ENCODE results near the gene GLI3. TPM values are rescaled to one million over a fixed set of nuclear protein-coding genes. Genes with fewer than 3 reads are reported as not detected.

Gene GLI3
- total and polyA plus RNA-seq, 3 experiments from 2014 or later, result 0.16 to 0.46 (median 0.44) TPM

- peaks cover 8 to 18% (median 10%) of the 10 kb centered on the region in 3 donors for H3K4me1 Mint-ChIP-seq
- Histone ChIP-seq H3K27me3 (ENCODE audit: insufficient read depth, low read length, poor library complexity, severe bottlenecking) (no peaks in the 10 kb centered on the region), H3K9me3 (ENCODE audit: low read length) (no peaks in the 10 kb centered on the region), H3K4me1 (ENCODE audit: insufficient read depth, low read length) (no peaks in the 10 kb centered on the region), H3K4me3 (ENCODE audit: low read length) (no peak overlapping the region), H3K36me3 (ENCODE audit: insufficient read depth, low read length) (no peaks in the 10 kb centered on the region), H3K27ac (ENCODE audit: low read depth, low read length) (no peak overlapping the region)
- POLR2A ChIA-PET, result no interaction called here
- DNase-seq, result no peak
- H3K27me3 Mint-ChIP-seq, result peaks cover 24 to 68% of the 10 kb centered on the region in 2 donors
- no peak overlapping the region for H3K4me3 Mint-ChIP-seq
- no peak overlapping the region for H3K27ac Mint-ChIP-seq
- no peaks in the 10 kb centered on the region for H3K36me3 Mint-ChIP-seq
- CTCF ChIA-PET, result no interaction called here
- H3K9me3 Mint-ChIP-seq, result peaks cover 0 to 4% (median 2%) of the 10 kb centered on the region in 5 donors
Measured at GRCh38 chr7:42233695-42234331, 3.2 kb downstream of the GLI3 start.

DNA sequence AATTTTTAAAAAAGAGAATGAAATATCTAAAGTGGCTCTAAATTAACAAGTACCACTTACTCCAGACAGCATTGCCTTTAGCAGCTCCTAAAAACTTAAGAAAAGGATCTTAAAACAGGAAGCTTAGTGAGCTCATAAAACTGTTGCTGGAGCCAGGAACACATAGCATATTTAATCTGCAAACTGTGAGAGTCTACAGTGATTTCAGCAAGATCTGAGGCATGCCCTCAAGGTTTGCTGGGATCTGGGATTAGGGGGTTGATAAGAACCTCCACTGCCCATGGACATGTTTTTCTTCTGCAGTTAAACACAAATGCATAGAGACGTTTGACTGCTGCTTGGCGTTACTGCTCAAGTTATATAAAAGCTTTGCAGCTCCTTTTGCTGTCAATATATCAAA, 3.8 kb downstream of the GLI3 start:
- CTCF ChIA-PET, result no interaction called here
- no peak overlapping the region for H3K4me3 ChIP-seq (ENCODE audit: low read length)
- POLR2A ChIA-PET, result no interaction called here
- H3K9me3 ChIP-seq (ENCODE audit: low read length), result no peaks in the 10 kb centered on the region
- no peaks in the 10 kb centered on the region for H3K4me1 ChIP-seq (ENCODE audit: insufficient read depth, low read length)
- H3K36me3 ChIP-seq (ENCODE audit: insufficient read depth, low read length), result no peaks in the 10 kb centered on the region
- Mint-ChIP-seq H3K9me3 (peaks cover 0 to 2% (median 2%) of the 10 kb centered on the region in 5 donors), H3K4me3 (no peak overlapping the region), H3K27me3 (peaks cover 23 to 66% of the 10 kb centered on the region in 2 donors), H3K4me1 (peaks cover 2 to 11% (median 7%) of the 10 kb centered on the region in 3 donors), H3K36me3 (no peaks in the 10 kb centered on the region), H3K27ac (no peak overlapping the region)
- DNase-seq, result no peak
- no peak overlapping the region for H3K27ac ChIP-seq (ENCODE audit: low read depth, low read length)
- no peaks in the 10 kb centered on the region for H3K27me3 ChIP-seq (ENCODE audit: insufficient read depth, low read length, poor library complexity, severe bottlenecking)

- H3K9me3 ChIP-seq (ENCODE audit: low read length), result no peaks in the 10 kb centered on the region
- H3K4me3 ChIP-seq (ENCODE audit: low read length), result no peak overlapping the region
- H3K4me1 ChIP-seq (ENCODE audit: insufficient read depth, low read length), result no peaks in the 10 kb centered on the region
- peaks cover 4 to 14% (median 7%) of the 10 kb centered on the region in 3 donors for H3K4me1 Mint-ChIP-seq
- H3K27me3 ChIP-seq (ENCODE audit: insufficient read depth, low read length, poor library complexity, severe bottlenecking), result no peaks in the 10 kb centered on the region
- no peak for DNase-seq
- H3K27ac ChIP-seq (ENCODE audit: low read depth, low read length), result no peak overlapping the region
- no peak overlapping the region for H3K4me3 Mint-ChIP-seq
- ChIA-PET CTCF (no interaction called here), POLR2A (no interaction called here)
- no peaks in the 10 kb centered on the region for H3K36me3 ChIP-seq (ENCODE audit: insufficient read depth, low read length)
- no peaks in the 10 kb centered on the region for H3K36me3 Mint-ChIP-seq
- peaks cover 25 to 70% of the 10 kb centered on the region in 2 donors for H3K27me3 Mint-ChIP-seq
- peaks cover 0 to 2% (median 2%) of the 10 kb centered on the region in 5 donors for H3K9me3 Mint-ChIP-seq
- H3K27ac Mint-ChIP-seq, result no peak overlapping the region
Measured at GRCh38 chr7:42232275-42232674, 4.7 kb downstream of the GLI3 start.

DNA sequence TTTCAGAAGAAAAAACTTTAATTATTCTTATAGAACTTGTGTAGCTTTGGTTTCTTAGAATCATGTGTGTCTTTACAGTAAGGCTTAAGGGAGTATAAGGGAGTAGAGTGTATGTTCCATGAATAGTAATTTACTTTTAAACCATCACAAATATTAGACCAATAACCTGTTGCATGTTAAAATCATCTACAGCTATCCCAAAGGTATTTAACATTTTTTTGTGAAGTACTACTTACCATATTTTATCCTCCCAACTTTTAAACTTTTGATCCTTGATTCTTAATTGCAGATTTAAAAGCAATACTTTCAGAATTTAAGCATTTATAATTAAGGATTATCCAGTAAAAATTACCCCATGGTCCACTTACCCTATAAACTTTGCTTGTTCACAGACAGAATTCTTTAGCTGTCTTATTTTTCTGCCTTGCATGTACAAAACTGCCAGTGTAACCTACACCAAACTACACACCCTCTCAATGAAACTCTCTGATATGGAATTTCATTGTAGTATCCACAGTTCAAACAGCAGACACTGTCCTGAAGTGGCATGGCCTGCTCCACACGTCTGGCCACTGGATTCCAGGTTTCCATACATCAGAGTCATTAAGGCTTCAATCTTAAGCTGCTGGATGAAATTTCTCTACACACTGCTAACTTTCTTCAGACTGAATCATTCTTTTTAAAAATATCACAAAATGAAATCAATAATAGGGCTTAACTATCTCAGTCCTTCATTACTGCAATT, 5.8 kb downstream of the GLI3 start:
- peaks cover 0 to 4% (median 2%) of the 10 kb centered on the region in 5 donors for H3K9me3 Mint-ChIP-seq
- no peak overlapping the region for H3K4me3 Mint-ChIP-seq
- no peaks in the 10 kb centered on the region for H3K36me3 Mint-ChIP-seq
- Histone ChIP-seq H3K27ac (ENCODE audit: low read depth, low read length) (no peak overlapping the region), H3K27me3 (ENCODE audit: insufficient read depth, low read length, poor library complexity, severe bottlenecking) (no peaks in the 10 kb centered on the region), H3K4me1 (ENCODE audit: insufficient read depth, low read length) (no peaks in the 10 kb centered on the region), H3K36me3 (ENCODE audit: insufficient read depth, low read length) (no peaks in the 10 kb centered on the region), H3K4me3 (ENCODE audit: low read length) (no peak overlapping the region), H3K9me3 (ENCODE audit: low read length) (no peaks in the 10 kb centered on the region)
- no peak for DNase-seq
- peaks cover 5 to 16% (median 7%) of the 10 kb centered on the region in 3 donors for H3K4me1 Mint-ChIP-seq
- ChIA-PET CTCF (no interaction called here), POLR2A (no interaction called here)
- H3K27me3 Mint-ChIP-seq, result peaks cover 27 to 79% of the 10 kb centered on the region in 2 donors
- H3K27ac Mint-ChIP-seq, result no peak overlapping the region

DNA sequence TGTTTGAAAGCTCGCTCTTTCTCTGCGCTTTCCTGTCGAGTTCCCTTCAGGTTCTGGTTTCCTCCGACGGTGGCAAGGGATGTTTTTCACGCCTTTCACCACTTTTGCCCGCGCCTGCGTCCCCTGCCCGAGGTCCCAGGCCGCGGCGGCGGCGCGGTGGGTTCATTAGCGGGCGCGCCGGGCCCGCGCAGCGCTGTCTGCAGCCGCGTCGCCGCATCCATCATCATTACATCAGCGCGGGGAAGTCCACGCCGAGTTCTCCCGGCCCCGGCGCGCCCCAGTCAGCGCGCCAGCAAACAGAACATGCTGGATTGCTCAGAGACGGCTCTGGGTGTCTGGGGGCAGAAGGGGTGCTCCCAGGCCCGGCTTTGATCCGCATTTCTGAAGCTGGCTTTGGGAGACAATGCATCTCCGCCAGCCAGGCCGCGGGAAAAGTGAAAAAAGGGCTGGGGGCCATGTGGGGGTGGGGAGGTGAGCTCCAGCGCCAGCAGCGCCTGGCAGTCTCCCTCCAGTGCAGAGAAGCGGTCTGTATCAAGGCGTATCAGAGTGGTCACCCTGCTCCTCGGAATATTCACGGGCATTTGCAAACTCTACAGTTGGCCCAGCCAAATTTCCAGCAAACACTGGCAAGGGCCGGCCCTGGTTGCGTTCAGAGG, 8.9 kb downstream of the GLI3 start:
- POLR2A ChIA-PET, result no interaction called here
- H3K4me1 Mint-ChIP-seq, result peaks cover 2 to 8% (median 5%) of the 10 kb centered on the region in 3 donors
- no peak for DNase-seq

GRCh38 chr7:42227541-42227935, 9.5 kb downstream of the GLI3 start:
- H3K9me3 Mint-ChIP-seq, result peaks cover 0 to 6% (median 2%) of the 10 kb centered on the region in 5 donors
- H3K4me3 ChIP-seq (ENCODE audit: low read length), result no peak overlapping the region
- no peaks in the 10 kb centered on the region for H3K36me3 Mint-ChIP-seq
- ChIA-PET POLR2A (no interaction called here), CTCF (no interaction called here)
- H3K27me3 ChIP-seq (ENCODE audit: insufficient read depth, low read length, poor library complexity, severe bottlenecking), result no peaks in the 10 kb centered on the region
- no peaks in the 10 kb centered on the region for H3K36me3 ChIP-seq (ENCODE audit: insufficient read depth, low read length)
- H3K27me3 Mint-ChIP-seq, result peaks cover 16 to 56% of the 10 kb centered on the region in 2 donors
- H3K27ac ChIP-seq (ENCODE audit: low read depth, low read length), result no peak overlapping the region
- no peaks in the 10 kb centered on the region for H3K9me3 ChIP-seq (ENCODE audit: low read length)
- DNase-seq, result no peak
- no peaks in the 10 kb centered on the region for H3K4me1 ChIP-seq (ENCODE audit: insufficient read depth, low read length)
- peaks cover 2 to 8% (median 5%) of the 10 kb centered on the region in 3 donors for H3K4me1 Mint-ChIP-seq
- peak overlapping the region in 1 of 8 donors; percentile 74 for H3K27ac Mint-ChIP-seq
- peak overlapping the region in 2 of 7 donors; percentile 18 to 65 for H3K4me3 Mint-ChIP-seq

More for the DNA sequence above, 8.9 kb downstream of the GLI3 start:
- peaks cover 0 to 6% (median 2%) of the 10 kb centered on the region in 5 donors for H3K9me3 Mint-ChIP-seq
- CTCF ChIA-PET, result no interaction called here
- Histone ChIP-seq H3K36me3 (ENCODE audit: insufficient read depth, low read length) (no peaks in the 10 kb centered on the region), H3K4me1 (ENCODE audit: insufficient read depth, low read length) (no peaks in the 10 kb centered on the region), H3K9me3 (ENCODE audit: low read length) (no peaks in the 10 kb centered on the region), H3K4me3 (ENCODE audit: low read length) (no peak overlapping the region), H3K27ac (ENCODE audit: low read depth, low read length) (no peak overlapping the region), H3K27me3 (ENCODE audit: insufficient read depth, low read length, poor library complexity, severe bottlenecking) (no peaks in the 10 kb centered on the region)
- H3K4me3 Mint-ChIP-seq, result peak overlapping the region in 2 of 7 donors; percentile 65 to 66
- H3K27ac Mint-ChIP-seq, result peak overlapping the region in 1 of 8 donors; percentile 74
- no peaks in the 10 kb centered on the region for H3K36me3 Mint-ChIP-seq
- peaks cover 16 to 60% of the 10 kb centered on the region in 2 donors for H3K27me3 Mint-ChIP-seq

DNA sequence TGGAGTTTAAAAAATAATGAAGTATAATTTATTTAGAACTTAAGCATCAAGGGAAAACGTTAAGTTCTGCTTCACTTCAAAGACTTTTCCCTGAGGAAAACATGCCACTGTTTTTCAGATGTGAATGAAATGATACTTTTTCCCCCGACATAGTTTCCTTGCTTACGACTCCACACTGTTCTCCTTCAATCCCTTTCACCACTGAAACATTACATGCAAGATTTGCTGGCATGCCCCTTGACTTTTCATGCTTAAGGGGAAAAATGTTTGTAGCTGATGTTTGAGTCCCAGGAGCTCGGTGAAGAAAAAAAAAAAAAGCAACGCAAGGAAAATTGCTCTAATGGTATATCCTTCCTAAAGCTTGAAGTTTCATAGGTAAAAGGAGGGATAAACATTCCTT, 10.0 kb downstream of the GLI3 start:
- Mint-ChIP-seq H3K36me3 (no peaks in the 10 kb centered on the region), H3K27me3 (peaks cover 16 to 51% of the 10 kb centered on the region in 2 donors), H3K9me3 (peaks cover 0 to 6% (median 2%) of the 10 kb centered on the region in 5 donors), H3K4me1 (peaks cover 2 to 8% (median 5%) of the 10 kb centered on the region in 3 donors), H3K4me3 (no peak overlapping the region), H3K27ac (no peak overlapping the region)
- ChIA-PET CTCF (no interaction called here), POLR2A (no interaction called here)
- DNase-seq, result no peak
- Histone ChIP-seq H3K9me3 (ENCODE audit: low read length) (no peaks in the 10 kb centered on the region), H3K27me3 (ENCODE audit: insufficient read depth, low read length, poor library complexity, severe bottlenecking) (no peaks in the 10 kb centered on the region), H3K36me3 (ENCODE audit: insufficient read depth, low read length) (no peaks in the 10 kb centered on the region), H3K4me3 (ENCODE audit: low read length) (no peak overlapping the region), H3K4me1 (ENCODE audit: insufficient read depth, low read length) (no peaks in the 10 kb centered on the region), H3K27ac (ENCODE audit: low read depth, low read length) (no peak overlapping the region)

- H3K27me3 Mint-ChIP-seq, result peaks cover 16 to 48% of the 10 kb centered on the region in 2 donors
- peaks cover 0 to 6% (median 2%) of the 10 kb centered on the region in 5 donors for H3K9me3 Mint-ChIP-seq
- Histone ChIP-seq H3K4me3 (ENCODE audit: low read length) (no peak overlapping the region), H3K4me1 (ENCODE audit: insufficient read depth, low read length) (no peaks in the 10 kb centered on the region), H3K27ac (ENCODE audit: low read depth, low read length) (no peak overlapping the region), H3K36me3 (ENCODE audit: insufficient read depth, low read length) (no peaks in the 10 kb centered on the region), H3K27me3 (ENCODE audit: insufficient read depth, low read length, poor library complexity, severe bottlenecking) (no peaks in the 10 kb centered on the region), H3K9me3 (ENCODE audit: low read length) (no peaks in the 10 kb centered on the region)
- H3K36me3 Mint-ChIP-seq, result no peaks in the 10 kb centered on the region
- no peak for DNase-seq
- H3K4me3 Mint-ChIP-seq, result no peak overlapping the region
- H3K4me1 Mint-ChIP-seq, result peaks cover 2 to 8% (median 5%) of the 10 kb centered on the region in 3 donors
- H3K27ac Mint-ChIP-seq, result no peak overlapping the region
- POLR2A ChIA-PET, result no interaction called here
- CTCF ChIA-PET, result no interaction called here
Measured at GRCh38 chr7:42226354-42226941, 10.6 kb downstream of the GLI3 start.

Data from CD8-positive, alpha-beta memory T cell (primary cell).